Measurements from ENCODE around the gene MTARC2. TPM values are rescaled to one million over a fixed set of nuclear protein-coding genes. Genes with fewer than 3 reads are reported as not detected.

The MTARC2 gene
- polyA plus RNA-seq, 1 donor from 2014 or later = not detected

GRCh38 chr1:220751111-220751510, 3.0 kb downstream of the MTARC2 start:
- H3K36me3 ChIP-seq (ENCODE audit: insufficient read depth, low read length) = no peaks in the 10 kb centered on the region
- no peak overlapping the region for H3K9ac ChIP-seq (ENCODE audit: low read length)
- no peaks in the 10 kb centered on the region for H4K20me1 ChIP-seq (ENCODE audit: insufficient read depth)
- H3K27ac ChIP-seq (ENCODE audit: low read length) = no peak overlapping the region
- no peaks in the 10 kb centered on the region for H3K9me2 ChIP-seq (ENCODE audit: insufficient read depth, low read length)
- peaks cover 44% of the 10 kb centered on the region for H3K27me3 ChIP-seq (ENCODE audit: insufficient read depth, low read depth, low read length)
- H3F3A ChIP-seq (ENCODE audit: insufficient read depth, low read length, poor library complexity, severe bottlenecking) = no peaks in the 10 kb centered on the region
- H3K4me2 ChIP-seq (ENCODE audit: low read length) = no peak overlapping the region
- no peaks in the 10 kb centered on the region for H3K79me2 ChIP-seq (replicated peaks; ENCODE audit: insufficient read depth, low read length)
- no peaks in the 10 kb centered on the region for H3K9me3 ChIP-seq (ENCODE audit: low read length)
- no peak overlapping the region for H2AFZ ChIP-seq (ENCODE audit: low read depth, low read length)
- TF ChIP-seq CTCF (IDR thresholded peaks at IDR 0.05; ENCODE audit: poor library complexity, severe bottlenecking) (no peak), TAF1 (IDR thresholded peaks at IDR 0.05; ENCODE audit: low read depth) (no peak), RAD21 (conservative IDR thresholded peaks at IDR 0.05) (no peak), SMC3 (conservative IDR thresholded peaks at IDR 0.05; ENCODE audit: poor library complexity) (no peak), EP300 (conservative IDR thresholded peaks at IDR 0.05; ENCODE audit: poor library complexity, severe bottlenecking) (no peak)
- no peak overlapping the region for H3K4me3 ChIP-seq (ENCODE audit: low read length)

GRCh38 chr1:220754212-220754917, 6.2 kb downstream of the MTARC2 start:
- Histone ChIP-seq H4K20me1 (ENCODE audit: insufficient read depth) (no peaks in the 10 kb centered on the region), H2AFZ (ENCODE audit: low read depth, low read length) (no peak overlapping the region), H3K27ac (ENCODE audit: low read length) (no peak overlapping the region), H3K36me3 (ENCODE audit: insufficient read depth, low read length) (no peaks in the 10 kb centered on the region), H3F3A (ENCODE audit: insufficient read depth, low read length, poor library complexity, severe bottlenecking) (no peaks in the 10 kb centered on the region), H3K4me2 (ENCODE audit: low read length) (no peak overlapping the region), H3K9me3 (ENCODE audit: low read length) (no peaks in the 10 kb centered on the region), H3K4me3 (ENCODE audit: low read length) (no peak overlapping the region), H3K27me3 (ENCODE audit: insufficient read depth, low read depth, low read length) (peaks cover 13% of the 10 kb centered on the region), H3K79me2 (replicated peaks; ENCODE audit: insufficient read depth, low read length) (no peaks in the 10 kb centered on the region), H3K9me2 (ENCODE audit: insufficient read depth, low read length) (no peaks in the 10 kb centered on the region), H3K9ac (ENCODE audit: low read length) (no peak overlapping the region)
- TF ChIP-seq RAD21 (conservative IDR thresholded peaks at IDR 0.05) (no peak), REST (IDR thresholded peaks at IDR 0.05; ENCODE audit: borderline replicate concordance) (no peak), POLR2AphosphoS5 (IDR thresholded peaks at IDR 0.05) (no peak), CTCF (IDR thresholded peaks at IDR 0.05; ENCODE audit: poor library complexity, severe bottlenecking) (no peak), SMC3 (conservative IDR thresholded peaks at IDR 0.05; ENCODE audit: poor library complexity) (no peak), TAF1 (IDR thresholded peaks at IDR 0.05; ENCODE audit: low read depth) (no peak), EZH2 (IDR thresholded peaks at IDR 0.05; ENCODE audit: borderline replicate concordance, insufficient read depth, low read length, poor library complexity, severe bottlenecking) (no peak), MXI1 (conservative IDR thresholded peaks at IDR 0.05; ENCODE audit: poor library complexity, severe bottlenecking) (no peak), EP300 (conservative IDR thresholded peaks at IDR 0.05; ENCODE audit: poor library complexity, severe bottlenecking) (no peak)
